Activated naive CD8-positive, alpha-beta T cell (primary cell): ENCODE results near the gene SPSB3.
"Not testable (repeated sequence)": the region's sequence is repeated elsewhere in the genome, so short reads cannot be mapped to it uniquely, and the experiment has no call there.

Source experiments
- H3K27ac Mint-ChIP-seq: one replicate; pipeline ENCODE4 v1.8.0; 2021; ENCODE audit warnings: mixed read lengths
- H3K27me3 Mint-ChIP-seq: one replicate; pipeline ENCODE4 v1.8.0; 2021; ENCODE audit warnings: mixed read lengths
- H3K36me3 Mint-ChIP-seq: one replicate; pipeline ENCODE4 v1.8.0; 2021; ENCODE audit warnings: mixed read lengths
- H3K4me1 Mint-ChIP-seq: one replicate; pipeline ENCODE4 v1.8.0; 2021; ENCODE audit warnings: low read depth, mixed read lengths
- H3K4me3 Mint-ChIP-seq: one replicate; pipeline ENCODE4 v1.8.0; 2021; ENCODE audit warnings: mild to moderate bottlenecking, mixed read lengths
- H3K9me3 Mint-ChIP-seq: one replicate; pipeline ENCODE4 v1.8.0; 2021; ENCODE audit warnings: low read depth, mixed read lengths

Gene SPSB3

DNA sequence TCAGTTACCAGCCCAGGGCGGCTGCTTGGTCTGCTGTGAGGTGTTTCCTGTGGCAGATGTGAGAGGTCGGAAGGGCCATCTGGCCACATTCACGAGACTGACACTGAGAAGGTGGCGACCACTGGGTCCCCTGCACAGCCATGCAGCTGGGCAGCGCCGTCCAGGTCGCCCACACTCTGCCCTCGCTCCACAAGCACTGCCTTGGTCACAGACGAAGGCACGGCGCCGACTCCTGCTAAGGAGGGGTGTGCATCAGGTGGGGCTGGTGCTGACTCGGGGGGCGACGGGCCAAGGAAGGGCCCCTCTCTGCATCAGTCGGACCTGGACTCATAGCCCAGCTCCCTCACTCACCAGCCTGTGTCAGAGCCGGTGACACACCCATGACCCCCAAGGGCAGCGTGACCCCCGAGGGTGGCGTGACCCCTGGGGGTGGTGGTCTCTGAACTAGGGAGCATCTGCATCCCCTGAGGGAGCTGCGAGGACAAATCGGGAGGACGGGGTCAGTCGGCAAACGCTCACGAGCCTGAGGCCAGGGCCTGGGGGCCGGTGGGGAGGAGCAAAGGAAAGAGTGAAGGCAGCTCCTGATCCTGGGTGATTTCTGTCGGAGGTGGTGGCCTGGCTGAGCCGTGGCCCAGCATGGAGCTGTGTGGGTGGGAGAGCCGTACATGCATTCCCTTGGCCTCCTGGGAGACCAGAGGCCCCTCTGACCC, 41.4 kb downstream of the SPSB3 start:
- no peaks in the 10 kb centered on the region for H3K27me3 Mint-ChIP-seq
- no peaks in the 10 kb centered on the region for H3K36me3 Mint-ChIP-seq
- no peaks in the 10 kb centered on the region for H3K4me1 Mint-ChIP-seq
- H3K27ac Mint-ChIP-seq, result no peak overlapping the region
- no peak overlapping the region for H3K4me3 Mint-ChIP-seq
- H3K9me3 Mint-ChIP-seq, result no peaks in the 10 kb centered on the region

DNA sequence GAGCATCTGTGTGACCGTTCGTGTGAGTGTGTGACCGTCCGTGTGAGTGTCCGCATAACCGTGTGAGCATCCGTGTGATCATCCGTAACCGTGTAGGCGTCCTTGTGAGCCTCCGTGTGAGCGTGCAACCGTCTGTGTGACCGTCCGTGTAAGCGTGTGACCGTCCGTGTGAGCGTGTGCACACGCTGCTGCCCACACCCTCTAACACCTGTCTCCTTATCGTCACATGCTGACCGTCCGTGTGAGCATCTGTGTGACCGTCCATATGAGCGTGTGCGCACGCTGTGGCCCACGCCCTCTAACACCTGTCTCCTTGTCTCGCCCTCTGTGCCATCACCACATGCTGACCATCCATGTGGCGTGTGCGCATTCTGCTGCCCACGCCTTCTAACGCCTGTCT, 42.1 kb downstream of the SPSB3 start:
- Mint-ChIP-seq H3K9me3 (no peaks in the 10 kb centered on the region), H3K27me3 (no peaks in the 10 kb centered on the region), H3K4me3 (no peak overlapping the region), H3K36me3 (no peaks in the 10 kb centered on the region), H3K4me1 (no peaks in the 10 kb centered on the region), H3K27ac (no peak overlapping the region)

DNA sequence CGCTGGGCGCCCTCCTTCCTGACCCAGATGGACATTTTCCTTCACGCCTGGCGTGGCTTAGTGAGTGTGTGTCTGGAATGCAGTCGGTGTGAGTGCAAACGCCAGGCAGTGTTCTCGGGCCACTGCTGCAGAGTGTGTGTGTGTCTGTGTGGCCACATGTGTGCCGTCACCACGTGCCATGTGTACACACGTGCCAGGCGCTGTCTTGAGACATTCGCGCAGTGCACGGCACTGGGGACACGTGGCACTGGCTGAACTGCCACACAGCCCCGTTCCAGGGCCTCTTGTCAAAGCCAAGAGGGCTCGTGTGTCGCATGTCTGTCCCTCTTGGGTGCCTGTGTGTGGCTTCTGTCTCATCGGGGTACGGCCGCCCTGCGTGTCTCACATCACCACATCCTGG, 47.6 kb downstream of the SPSB3 start:
- Mint-ChIP-seq H3K9me3 (no peaks in the 10 kb centered on the region), H3K36me3 (no peaks in the 10 kb centered on the region), H3K4me1 (no peaks in the 10 kb centered on the region), H3K27me3 (no peaks in the 10 kb centered on the region), H3K27ac (no peak overlapping the region), H3K4me3 (no peak overlapping the region)

DNA sequence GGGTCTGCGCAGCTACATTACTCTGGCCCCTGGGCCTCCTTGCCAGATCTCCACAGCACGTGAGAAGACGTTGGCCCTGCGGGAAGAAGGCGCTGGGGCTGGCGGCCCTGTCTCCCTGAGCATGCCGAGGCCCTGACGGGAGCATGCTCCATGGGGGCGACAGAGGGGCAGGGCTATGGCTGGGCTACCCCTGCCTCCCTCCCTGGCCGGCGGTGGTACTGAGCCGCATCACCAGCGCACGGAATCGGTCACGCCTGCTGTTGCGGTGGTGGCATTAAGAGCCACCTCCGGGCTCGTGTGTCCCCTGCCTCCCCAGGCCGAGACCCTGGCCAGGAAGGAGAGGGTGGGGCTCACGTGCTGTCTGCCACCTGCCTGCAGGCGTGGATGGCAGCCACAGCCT, 48.2 kb downstream of the SPSB3 start:
- H3K4me1 Mint-ChIP-seq, result no peaks in the 10 kb centered on the region
- H3K27ac Mint-ChIP-seq, result no peak overlapping the region
- no peaks in the 10 kb centered on the region for H3K27me3 Mint-ChIP-seq
- H3K4me3 Mint-ChIP-seq, result no peak overlapping the region
- H3K36me3 Mint-ChIP-seq, result no peaks in the 10 kb centered on the region
- H3K9me3 Mint-ChIP-seq, result no peaks in the 10 kb centered on the region

DNA sequence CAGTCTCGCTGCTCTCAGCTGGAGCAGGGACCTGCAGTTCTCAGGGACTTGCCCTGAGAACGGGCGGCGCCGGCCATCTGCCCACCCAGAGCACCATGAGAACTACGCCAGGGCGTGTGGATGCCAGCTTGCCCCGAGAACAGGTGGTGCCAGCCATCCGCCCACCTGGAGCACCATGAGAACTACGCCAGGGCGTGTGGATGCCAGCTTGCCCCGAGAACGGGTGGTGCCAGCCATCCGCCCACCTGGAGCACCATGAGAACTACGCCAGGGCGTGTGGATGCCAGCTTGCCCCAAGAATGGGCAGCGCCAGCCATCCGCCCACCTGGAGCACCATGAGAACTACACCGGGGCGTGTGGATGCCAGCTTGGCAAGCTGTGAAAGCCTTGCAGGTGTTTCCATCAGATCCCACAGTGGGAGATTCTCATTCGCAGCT, 49.8 kb downstream of the SPSB3 start:
- H3K4me3 Mint-ChIP-seq, H3K27me3 Mint-ChIP-seq, H3K9me3 Mint-ChIP-seq, H3K36me3 Mint-ChIP-seq, H3K4me1 Mint-ChIP-seq, H3K27ac Mint-ChIP-seq: not testable (repeated sequence)

DNA sequence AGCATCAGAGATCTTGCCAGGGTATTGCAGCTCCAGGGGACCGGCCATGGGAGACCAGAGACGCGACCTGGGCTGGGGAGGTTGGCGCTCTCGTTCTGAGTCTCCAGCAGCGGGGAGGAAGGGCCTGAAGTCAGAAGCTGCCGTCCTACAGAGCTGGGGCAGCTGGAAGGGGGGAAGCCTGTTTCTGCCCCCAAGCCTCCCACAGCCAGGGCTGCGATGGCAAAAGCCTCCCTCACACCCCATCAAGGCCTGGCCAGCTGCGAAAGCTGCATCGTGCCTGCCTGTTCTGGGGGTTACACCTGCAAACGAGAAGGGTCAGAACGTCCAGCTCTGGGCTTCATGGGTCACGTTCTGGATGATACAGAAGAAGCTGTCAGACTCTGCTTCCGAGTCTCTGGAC, 50.3 kb downstream of the SPSB3 start:
- Mint-ChIP-seq H3K4me3 (no peak overlapping the region), H3K4me1 (no peaks in the 10 kb centered on the region), H3K27ac (no peak overlapping the region), H3K27me3 (no peaks in the 10 kb centered on the region), H3K9me3 (no peaks in the 10 kb centered on the region), H3K36me3 (peaks cover 3% of the 10 kb centered on the region)

DNA sequence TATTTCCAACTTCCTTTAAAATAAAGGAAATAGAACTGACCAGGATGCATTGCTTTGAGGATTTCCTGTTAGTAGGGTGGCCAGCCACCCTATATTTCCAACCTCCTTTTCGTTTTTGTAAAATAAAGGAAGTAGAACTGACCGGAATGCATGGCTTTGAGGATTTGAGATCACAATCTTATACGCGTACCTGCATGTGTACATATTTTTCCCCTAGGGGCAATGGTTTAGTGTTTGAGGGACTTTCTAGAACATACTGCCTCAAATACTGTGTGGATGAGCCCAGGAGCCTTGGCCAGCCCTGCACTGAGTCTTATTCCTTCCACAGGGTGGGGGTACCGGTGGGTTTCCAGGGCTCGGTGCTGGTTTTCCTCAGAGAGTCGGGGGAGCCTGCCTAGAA, 50.8 kb downstream of the SPSB3 start:
- Mint-ChIP-seq H3K36me3 (peaks cover 6% of the 10 kb centered on the region), H3K27me3 (no peaks in the 10 kb centered on the region), H3K4me1 (no peaks in the 10 kb centered on the region), H3K4me3 (no peak overlapping the region), H3K9me3 (no peaks in the 10 kb centered on the region), H3K27ac (no peak overlapping the region)

DNA sequence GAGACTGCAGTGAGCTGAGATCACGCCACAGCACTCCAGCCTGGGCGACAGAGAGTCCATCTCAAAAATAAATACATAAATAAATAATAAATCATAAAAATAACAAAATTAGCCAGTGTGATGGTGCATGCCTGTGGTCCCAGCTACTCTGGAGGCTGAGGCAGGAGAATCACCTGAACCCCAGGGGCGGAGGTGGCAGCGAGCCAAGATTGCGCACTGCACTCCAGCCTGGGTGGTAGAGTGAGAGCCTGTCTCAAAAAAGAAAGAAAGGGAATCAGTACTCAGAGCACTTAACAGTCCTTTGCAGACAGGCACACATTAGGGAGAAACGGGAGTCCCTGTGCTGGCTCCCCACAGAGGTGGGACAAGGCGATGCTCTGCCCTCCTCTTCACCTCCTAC, 51.3 kb downstream of the SPSB3 start:
- Mint-ChIP-seq H3K27me3 (no peaks in the 10 kb centered on the region), H3K36me3 (peaks cover 6% of the 10 kb centered on the region), H3K4me1 (no peaks in the 10 kb centered on the region), H3K9me3 (no peaks in the 10 kb centered on the region), H3K4me3 (no peak overlapping the region), H3K27ac (no peak overlapping the region)

DNA sequence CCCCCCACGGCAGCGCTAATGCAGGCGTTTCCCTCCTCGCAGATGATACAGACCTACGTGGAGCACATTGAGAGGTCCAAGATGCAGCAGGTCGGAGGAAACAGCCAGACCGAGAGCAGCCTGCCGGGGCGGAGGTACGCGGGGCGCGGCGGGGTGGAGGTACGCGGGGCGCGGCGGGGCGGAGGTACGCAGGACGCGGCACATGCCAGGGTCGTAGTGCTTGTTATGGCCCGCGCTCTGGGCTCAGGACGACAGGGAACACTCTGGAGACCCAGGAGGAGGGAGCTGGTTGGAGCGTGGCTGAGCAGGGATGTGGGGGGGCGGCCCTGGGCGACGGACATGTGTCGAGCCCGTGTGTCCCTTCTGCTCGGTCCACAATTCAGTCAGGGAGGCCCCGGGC, 52.9 kb downstream of the SPSB3 start:
- peaks cover 6% of the 10 kb centered on the region for H3K36me3 Mint-ChIP-seq
- H3K4me3 Mint-ChIP-seq, result no peak overlapping the region
- H3K4me1 Mint-ChIP-seq, result no peaks in the 10 kb centered on the region
- no peaks in the 10 kb centered on the region for H3K27me3 Mint-ChIP-seq
- no peak overlapping the region for H3K27ac Mint-ChIP-seq
- H3K9me3 Mint-ChIP-seq, result no peaks in the 10 kb centered on the region

DNA sequence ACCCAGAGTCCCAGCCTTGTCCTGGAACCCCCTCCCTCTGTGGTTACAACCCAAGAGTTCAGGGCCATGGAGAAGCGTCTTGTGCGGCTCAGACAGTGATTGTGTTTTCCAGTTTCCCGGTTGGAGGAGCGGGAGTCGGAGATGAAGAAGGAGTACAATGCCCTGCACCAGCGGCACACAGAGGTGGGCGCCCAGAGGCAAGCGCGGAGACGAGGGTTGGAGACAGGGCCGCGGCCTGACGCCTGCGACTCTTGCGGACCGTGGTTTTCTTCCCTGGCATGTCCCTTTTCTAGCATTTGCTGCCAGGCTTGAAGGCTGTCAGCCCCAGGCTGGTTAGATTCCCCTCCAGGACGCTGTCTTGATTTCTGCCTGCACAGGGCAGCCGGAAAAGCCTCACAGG, 53.3 kb downstream of the SPSB3 start:
- H3K4me3 Mint-ChIP-seq, result no peak overlapping the region
- no peak overlapping the region for H3K27ac Mint-ChIP-seq
- no peaks in the 10 kb centered on the region for H3K4me1 Mint-ChIP-seq
- H3K9me3 Mint-ChIP-seq, result no peaks in the 10 kb centered on the region
- no peaks in the 10 kb centered on the region for H3K27me3 Mint-ChIP-seq
- peaks cover 6% of the 10 kb centered on the region for H3K36me3 Mint-ChIP-seq

DNA sequence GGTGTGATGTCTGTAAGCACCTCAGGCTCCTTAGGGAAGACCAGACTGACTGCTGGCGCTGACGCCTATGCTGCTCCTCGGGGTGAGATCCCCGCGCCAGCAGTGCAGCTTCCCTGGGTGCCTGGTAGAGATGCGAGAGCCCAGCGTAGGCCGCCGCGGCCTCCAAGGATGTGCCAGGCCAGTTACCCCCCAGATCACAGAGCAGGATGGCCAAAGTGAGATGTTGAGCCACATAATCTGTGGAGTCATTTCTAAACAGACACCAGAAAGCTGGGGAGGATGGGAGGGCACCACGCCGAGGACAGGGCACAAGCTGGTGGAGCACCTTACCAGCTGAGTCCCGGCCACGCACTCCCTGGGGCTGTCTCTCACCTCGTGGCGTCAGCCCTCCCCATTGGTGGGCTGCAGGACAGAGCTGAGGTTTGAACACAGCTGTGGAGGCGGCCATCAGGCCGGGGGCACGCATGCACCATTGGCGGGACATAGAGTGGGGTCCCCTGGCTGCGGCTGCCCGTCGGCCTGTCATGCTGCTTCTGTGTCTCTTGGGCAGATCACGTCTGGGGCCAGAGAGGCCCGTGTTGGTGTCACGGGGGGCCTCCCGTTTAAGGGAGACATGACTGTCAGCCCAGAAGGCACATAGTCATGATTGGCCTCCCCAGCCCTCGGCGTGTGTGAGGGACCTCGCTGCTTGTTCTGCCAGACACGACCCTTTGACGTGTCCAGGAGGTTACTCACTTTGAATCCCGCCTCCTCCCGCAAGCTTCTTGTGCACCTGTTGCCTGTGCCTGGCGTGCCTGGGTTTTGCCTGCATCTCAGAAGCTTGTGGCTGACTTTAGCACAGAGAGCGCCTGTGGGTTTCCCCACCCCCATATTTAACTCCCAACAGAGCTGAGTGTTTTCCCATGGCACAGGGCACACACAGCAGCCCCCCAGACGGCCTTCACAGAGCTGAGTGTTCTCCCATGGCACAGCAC, 54.4 kb downstream of the SPSB3 start:
- Mint-ChIP-seq H3K9me3 (no peaks in the 10 kb centered on the region), H3K27me3 (no peaks in the 10 kb centered on the region), H3K27ac (no peak overlapping the region), H3K4me1 (peaks cover 9% of the 10 kb centered on the region), H3K4me3 (no peak overlapping the region), H3K36me3 (peaks cover 6% of the 10 kb centered on the region)
